GM19240 (cell line): Measurements from ENCODE around the gene GPR4.

Experiments
- DNase-seq: peaks from one replicate; pipeline ENCODE4 v3.0.0; 2011; ENCODE audit warnings: low spot score; ENCODE audit not compliant: insufficient read length

Gene GPR4

GRCh38 chr19:45554481-45554880 is 47.5 kb downstream of the GPR4 start:
- DNase-seq, result no peak

DNA sequence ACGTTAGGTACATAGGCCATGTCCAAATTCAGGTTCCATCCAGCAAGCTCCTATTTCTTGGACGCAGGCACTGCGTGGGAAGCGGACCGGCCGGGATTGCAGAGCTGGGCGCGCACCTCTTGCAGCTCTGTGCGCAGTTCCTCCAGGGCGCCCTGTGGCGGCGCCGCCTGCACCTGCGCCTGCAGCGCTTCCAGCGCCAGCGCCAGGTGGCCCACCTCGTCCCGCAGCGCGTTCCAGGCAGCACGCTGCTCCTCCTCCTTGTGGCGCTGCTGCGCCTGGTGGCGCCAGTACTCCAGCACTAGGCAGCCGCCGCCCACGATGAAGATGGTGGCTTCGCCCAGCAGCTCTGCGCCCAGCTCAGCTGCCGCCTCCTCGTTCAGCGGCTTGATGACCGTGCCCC is 48.5 kb downstream of the GPR4 start:
- no peak for DNase-seq

GRCh38 chr19:45547965-45548609 is 53.9 kb downstream of the GPR4 start:
- no peak for DNase-seq

GRCh38 chr19:45547211-45547770 is 54.7 kb downstream of the GPR4 start:
- DNase-seq, result no peak

DNA sequence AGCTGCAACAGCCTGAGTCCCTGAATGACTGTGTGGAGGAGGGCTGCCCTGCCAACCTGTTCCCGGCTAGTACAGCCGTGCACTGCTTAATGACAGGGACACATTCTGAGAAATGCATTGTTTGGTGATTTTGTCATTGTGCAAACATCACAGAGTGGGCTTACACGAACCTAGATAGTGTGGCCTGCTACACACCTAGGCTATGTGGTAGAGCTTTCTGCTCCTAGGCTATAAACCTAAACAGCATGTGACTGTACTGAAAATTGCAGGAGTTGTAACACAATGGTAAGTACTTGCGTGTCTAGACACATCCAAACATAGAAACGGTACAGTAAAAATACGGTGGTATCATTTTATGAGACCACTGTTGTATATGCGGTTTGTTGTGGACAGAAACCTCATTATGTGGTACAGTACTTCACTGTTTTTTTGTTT is 59.8 kb downstream of the GPR4 start:
- DNase-seq, result no peak
